Muscle of back (tissue), 11 donors: ENCODE results near the gene KRTAP12-2. TPM values are rescaled to one million over a fixed set of nuclear protein-coding genes. Genes with fewer than 3 reads are reported as not detected.
"Not testable (repeated sequence)": the region's sequence is repeated elsewhere in the genome, so short reads cannot be mapped to it uniquely, and the experiment has no call there.

Experiments used
- DNase-seq, 3 donors: peaks; one replicate each; pipeline versions ENCODE4 v3.0.0 to v3.0.0-alpha.2; 2013
- polyA plus RNA-seq, 10 donors: library from polyadenylated mRNA; unstranded; fragments of 120-200 nt; gene quantifications; one replicate each; pipeline ENCODE4 v1.2.1, GENCODE V29; 2013; ENCODE audit not compliant: insufficient read length in 10 of 10

Gene KRTAP12-2
- polyA plus RNA-seq, 10 donors, result not detected

GRCh38 chr21:44702973-44703730 is 36.4 kb upstream of the KRTAP12-2 start:
- DNase-seq, result no peak

GRCh38 chr21:44702111-44702972 is 35.6 kb upstream of the KRTAP12-2 start:
- no peak for DNase-seq

- DNase-seq, result no peak
These were observed 34.8 kb upstream of the KRTAP12-2 start for GRCh38 chr21:44701541-44701940.

GRCh38 chr21:44701023-44701400 is 34.3 kb upstream of the KRTAP12-2 start:
- DNase-seq, result no peak

GRCh38 chr21:44700101-44701022 is 33.6 kb upstream of the KRTAP12-2 start:
- no peak for DNase-seq

GRCh38 chr21:44699502-44700001 is 32.8 kb upstream of the KRTAP12-2 start:
- no peak for DNase-seq

- no peak for DNase-seq
These were observed 31.3 kb upstream of the KRTAP12-2 start for GRCh38 chr21:44697811-44698734.

- not testable (repeated sequence) for DNase-seq
These were observed 30.6 kb upstream of the KRTAP12-2 start, which contains the start of gene KRTAP10-12 for GRCh38 chr21:44697172-44697810. KRTAP10-12 (plus strand) TSS chr21:44697172; CDS start chr21:44697202, 30 bp downstream.

GRCh38 chr21:44696572-44696971 is 29.8 kb upstream of the KRTAP12-2 start:
- no peak for DNase-seq

- DNase-seq, result no peak
These were observed 28.9 kb upstream of the KRTAP12-2 start for GRCh38 chr21:44695641-44696040.

- no peak for DNase-seq
These were observed 28.5 kb upstream of the KRTAP12-2 start for GRCh38 chr21:44695184-44695583.

GRCh38 chr21:44694776-44695175 is 28.0 kb upstream of the KRTAP12-2 start:
- no peak for DNase-seq

- DNase-seq, result no peak
These were observed 26.2 kb upstream of the KRTAP12-2 start for GRCh38 chr21:44692798-44693512.

GRCh38 chr21:44691686-44692085 is 25.0 kb upstream of the KRTAP12-2 start:
- no peak for DNase-seq

- DNase-seq, result not testable (repeated sequence)
These were observed 23.0 kb upstream of the KRTAP12-2 start for GRCh38 chr21:44689740-44690139.

- DNase-seq, result peak in 1 of 3 donors; percentile 11
These were observed 20.9 kb upstream of the KRTAP12-2 start for GRCh38 chr21:44687671-44688070.

- no peak for DNase-seq
These were observed 20.3 kb upstream of the KRTAP12-2 start for GRCh38 chr21:44686843-44687561.

GRCh38 chr21:44686000-44686781 is 19.5 kb upstream of the KRTAP12-2 start:
- no peak for DNase-seq
